Mesenchymal stem cell (in vitro differentiated cells and primary cell): ENCODE measurements around the gene MIEF2.

Experiments used
- DNase-seq: peaks from one replicate; pipeline ENCODE4 v3.0.0-alpha.2; 2013
- H2AFZ ChIP-seq: one replicate; pipeline ENCODE4 v1.6.1; 2013; ENCODE audit warnings: low read depth, mild to moderate bottlenecking, control low read depth, inconsistent platforms, low read length, moderate library complexity
- H2AK5ac ChIP-seq: 2 replicates; pipeline ENCODE4 v1.6.1; 2013; ENCODE audit warnings: low read length, moderate library complexity, mild to moderate bottlenecking, inconsistent platforms; ENCODE audit not compliant: severe bottlenecking
- H2BK120ac ChIP-seq: one replicate; pipeline ENCODE4 v1.6.1; 2013; ENCODE audit warnings: low read depth, mild to moderate bottlenecking, inconsistent platforms, low read length, moderate library complexity
- H2BK12ac ChIP-seq, 2 experiments: one replicate each; pipeline ENCODE4 v1.6.1; 2013; ENCODE audit warnings: inconsistent platforms in 2 of 2, low read length in 2 of 2, mild to moderate bottlenecking in 2 of 2, moderate library complexity in 2 of 2, control low read depth in 1 of 2
- H2BK15ac ChIP-seq: one replicate; pipeline ENCODE4 v1.6.1; 2013; ENCODE audit warnings: mild to moderate bottlenecking, low read depth, inconsistent platforms; ENCODE audit not compliant: poor library complexity, severe bottlenecking
- H2BK5ac ChIP-seq: 2 replicates; pipeline ENCODE4 v1.6.1; 2013; ENCODE audit warnings: low read depth, mild to moderate bottlenecking, low read length, control low read depth, inconsistent platforms; ENCODE audit not compliant: poor library complexity, severe bottlenecking
- H3K14ac ChIP-seq, 2 experiments: one replicate each; pipeline ENCODE4 v1.6.1; 2013; ENCODE audit warnings: inconsistent platforms in 2 of 2, low read length in 2 of 2, control low read depth in 1 of 2, mild to moderate bottlenecking in 1 of 2, moderate library complexity in 1 of 2
- H3K18ac ChIP-seq, 2 experiments: one replicate each; pipeline ENCODE4 v1.6.1; 2013; ENCODE audit warnings: inconsistent platforms in 2 of 2, low read length in 2 of 2, control low read depth in 1 of 2, low read depth in 1 of 2, mild to moderate bottlenecking in 1 of 2
- H3K23ac ChIP-seq, 2 experiments: one replicate each; pipeline ENCODE4 v1.6.1; 2013; ENCODE audit warnings: inconsistent platforms in 2 of 2, low read length in 2 of 2, mild to moderate bottlenecking in 2 of 2, moderate library complexity in 2 of 2, control low read depth in 1 of 2
- H3K27ac ChIP-seq: 2 replicates; pipeline ENCODE4 v1.5.1; 2013; ENCODE audit warnings: mild to moderate bottlenecking, moderate library complexity, low read length, control low read depth, inconsistent platforms; ENCODE audit not compliant: poor library complexity, severe bottlenecking
- H3K27me3 ChIP-seq, 2 experiments: 2 replicates each; pipeline versions ENCODE4 v1.6.1 to v1.7.0; 2013; ENCODE audit warnings: low read length in 2 of 2, mild to moderate bottlenecking in 2 of 2, moderate library complexity in 2 of 2, control low read depth in 1 of 2, inconsistent platforms in 1 of 2; ENCODE audit not compliant: control insufficient read depth in 1 of 2, insufficient read depth in 1 of 2
- H3K36me3 ChIP-seq, 2 experiments: 2 replicates each; pipeline versions ENCODE4 v1.6.1 to v1.7.0; 2013; ENCODE audit warnings: low read length in 2 of 2, control low read depth in 1 of 2, inconsistent platforms in 1 of 2, low read depth in 1 of 2, mild to moderate bottlenecking in 1 of 2; ENCODE audit not compliant: insufficient read depth in 2 of 2, control insufficient read depth in 1 of 2
- H3K4ac ChIP-seq, 2 experiments: one replicate each; pipeline ENCODE4 v1.6.1; 2013; ENCODE audit warnings: inconsistent platforms in 2 of 2, low read length in 2 of 2, mild to moderate bottlenecking in 2 of 2, moderate library complexity in 2 of 2, control low read depth in 1 of 2, low read depth in 1 of 2
- H3K4me1 ChIP-seq: 2 replicates; pipeline ENCODE4 v1.6.1; 2013; ENCODE audit warnings: low read depth, low read length, control low read depth; ENCODE audit not compliant: control insufficient read depth, insufficient read depth
- H3K4me2 ChIP-seq: 2 replicates; pipeline ENCODE4 v1.6.1; 2013; ENCODE audit warnings: low read length, mild to moderate bottlenecking, inconsistent platforms; ENCODE audit not compliant: poor library complexity, severe bottlenecking
- H3K4me3 ChIP-seq, 2 experiments: 2 replicates each; pipeline versions ENCODE4 v1.5.1 to v1.7.0; 2013; ENCODE audit warnings: low read length in 2 of 2, mild to moderate bottlenecking in 2 of 2, control low read depth in 1 of 2, low read depth in 1 of 2; ENCODE audit not compliant: insufficient read depth in 1 of 2
- H3K79me1 ChIP-seq: replicated peaks from 2 replicates; pipeline ENCODE4 v1.6.1; 2013; ENCODE audit warnings: mild to moderate bottlenecking, control low read depth, low read length, inconsistent platforms; ENCODE audit not compliant: poor library complexity, severe bottlenecking
- H3K9ac ChIP-seq: 2 replicates; pipeline ENCODE4 v1.7.0; 2013; ENCODE audit warnings: mild to moderate bottlenecking, low read length, moderate library complexity
- H3K9me3 ChIP-seq: 2 replicates; pipeline ENCODE4 v1.7.0; 2013; ENCODE audit warnings: mild to moderate bottlenecking, low read length; ENCODE audit not compliant: control insufficient read depth
- H4K8ac ChIP-seq: one replicate; pipeline ENCODE4 v1.6.1; 2013; ENCODE audit warnings: inconsistent platforms, mild to moderate bottlenecking, low read length, moderate library complexity
- H4K91ac ChIP-seq: one replicate; pipeline ENCODE4 v1.6.1; 2013; ENCODE audit warnings: mild to moderate bottlenecking, low read length, inconsistent platforms
- WGBS: methylation state at CpG from one replicate; pipeline ENCODE4 v1.1.7; 2013; ENCODE audit warnings: mixed read lengths; 5-methylcytosine and 5-hydroxymethylcytosine counted together

Gene MIEF2

DNA sequence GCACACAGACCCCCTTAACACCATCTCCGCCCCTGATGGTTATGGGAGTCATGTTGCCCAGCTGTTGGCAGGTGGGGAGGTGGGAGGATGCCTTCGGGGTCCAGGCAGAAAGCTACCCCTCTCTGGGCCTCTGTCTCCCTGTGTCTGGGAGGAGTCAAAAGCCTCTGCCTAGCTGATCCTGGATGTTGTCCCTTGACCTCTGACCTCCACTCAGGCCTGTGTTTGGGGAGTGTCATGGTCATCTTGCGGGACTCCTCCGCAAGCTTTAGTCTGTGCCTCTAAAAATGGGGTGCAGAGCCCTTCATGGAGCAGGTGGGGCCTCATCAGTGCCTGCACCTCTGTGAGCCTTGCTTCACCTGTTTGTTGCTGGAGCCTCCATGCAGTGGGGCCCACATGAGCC is 31.2 kb upstream of the MIEF2 start:
- no peak overlapping the region for H2AFZ ChIP-seq
- no peak overlapping the region for H3K27ac ChIP-seq
- H3K36me3 ChIP-seq, result peaks cover 21 to 36% of the 10 kb centered on the region in 2 experiments
- no peak overlapping the region for H2BK120ac ChIP-seq
- H3K4me2 ChIP-seq, result no peak overlapping the region
- no peak overlapping the region for H2BK15ac ChIP-seq
- no peak overlapping the region for H2BK12ac ChIP-seq
- no peak overlapping the region for H2BK5ac ChIP-seq
- H3K14ac ChIP-seq, result no peak overlapping the region
- H3K9me3 ChIP-seq, result no peaks in the 10 kb centered on the region
- no peak overlapping the region for H3K4ac ChIP-seq
- no peak overlapping the region for H3K9ac ChIP-seq
- WGBS, result 86% methylated on average over 4 of the region's 4 CpGs
- H3K23ac ChIP-seq, result no peak overlapping the region
- no peak overlapping the region for H4K8ac ChIP-seq
- H3K4me1 ChIP-seq, result peaks cover 30% of the 10 kb centered on the region
- H3K27me3 ChIP-seq, result no peaks in the 10 kb centered on the region
- DNase-seq, result no peak
- H3K18ac ChIP-seq, result no peak overlapping the region
- no peak overlapping the region for H2AK5ac ChIP-seq
- H3K79me1 ChIP-seq, result peaks cover 45% of the 10 kb centered on the region
- H4K91ac ChIP-seq, result no peak overlapping the region
- no peak overlapping the region for H3K4me3 ChIP-seq

DNA sequence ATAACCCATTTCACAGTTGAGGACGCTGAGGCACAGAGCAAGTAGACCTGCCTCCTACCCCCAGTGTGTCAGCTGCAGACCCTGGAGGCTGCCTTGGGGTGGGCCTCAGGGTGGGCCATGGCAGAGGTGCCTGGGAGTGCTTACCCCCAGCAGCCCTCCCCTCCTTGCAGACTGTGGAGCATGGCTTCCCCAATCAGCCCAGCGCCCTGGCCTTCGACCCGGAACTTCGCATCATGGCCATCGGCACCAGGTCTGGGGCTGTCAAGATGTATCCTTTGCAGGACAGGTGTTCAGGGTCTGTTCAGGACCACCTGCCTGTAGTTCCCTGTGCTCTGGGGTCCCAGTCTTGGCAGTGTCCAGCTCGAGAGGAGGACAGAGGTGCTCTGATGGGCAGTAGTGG is 30.7 kb upstream of the MIEF2 start:
- Histone ChIP-seq H3K27ac (no peak overlapping the region), H3K18ac (no peak overlapping the region)
- WGBS, result 96% methylated on average over 7 of the region's 7 CpGs

DNA sequence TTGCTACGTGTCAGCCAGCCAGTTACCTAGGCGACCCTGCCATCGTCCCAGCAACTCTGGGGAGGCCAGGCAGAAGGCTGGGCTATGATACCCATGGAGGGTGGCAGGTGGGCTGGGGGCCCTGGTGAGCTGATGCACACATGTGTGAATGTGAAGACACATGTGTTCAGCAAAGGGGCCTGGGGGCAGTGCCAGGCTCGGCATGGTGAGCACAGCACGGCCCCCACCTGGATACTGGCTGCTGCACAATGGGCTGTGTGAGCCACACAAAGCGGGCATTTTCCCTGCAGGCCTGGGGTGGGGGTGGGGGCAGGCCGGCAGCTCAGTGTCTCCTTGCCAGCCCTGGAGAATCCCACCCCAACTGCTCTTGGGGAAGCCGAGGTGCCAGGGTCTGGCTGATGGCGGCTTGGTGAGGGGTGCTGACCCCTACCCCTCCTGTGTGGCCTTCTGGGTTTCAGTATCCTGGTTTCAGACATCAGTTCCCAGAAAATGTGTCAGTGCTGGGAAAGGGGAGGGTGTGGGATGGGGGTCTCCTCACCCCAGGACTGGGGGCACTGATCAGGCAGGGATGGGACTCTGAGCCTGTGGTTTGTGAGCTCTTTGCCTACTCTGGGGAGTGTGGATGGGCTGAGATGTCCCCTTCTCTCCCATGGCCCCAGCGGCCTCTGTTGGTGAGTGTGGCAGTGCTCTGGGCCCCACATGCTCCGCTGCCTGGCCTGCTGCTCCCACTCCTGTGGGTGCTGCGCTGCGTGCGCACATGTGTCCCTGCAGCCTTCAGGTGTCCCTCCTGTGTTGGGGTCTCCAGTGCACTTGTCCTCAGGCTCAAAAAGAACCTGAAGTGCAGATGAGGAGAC is 29.9 kb upstream of the MIEF2 start:
- no peaks in the 10 kb centered on the region for H3K27me3 ChIP-seq
- H3K79me1 ChIP-seq, result peaks cover 47% of the 10 kb centered on the region
- H2BK15ac ChIP-seq, result no peak overlapping the region
- no peak overlapping the region for H2AFZ ChIP-seq
- H4K8ac ChIP-seq, result no peak overlapping the region
- no peak overlapping the region for H3K27ac ChIP-seq
- H3K4me3 ChIP-seq, result no peak overlapping the region
- 93% methylated on average over 14 of the region's 14 CpGs for WGBS
- H2BK120ac ChIP-seq, result no peak overlapping the region
- H2BK5ac ChIP-seq, result no peak overlapping the region
- no peak overlapping the region for H2AK5ac ChIP-seq
- no peak overlapping the region for H3K18ac ChIP-seq
- H4K91ac ChIP-seq, result no peak overlapping the region
- H3K4me2 ChIP-seq, result no peak overlapping the region
- H3K14ac ChIP-seq, result no peak overlapping the region
- no peak overlapping the region for H3K23ac ChIP-seq
- no peak for DNase-seq
- H3K4ac ChIP-seq, result no peak overlapping the region
- H2BK12ac ChIP-seq, result no peak overlapping the region
- no peaks in the 10 kb centered on the region for H3K9me3 ChIP-seq
- H3K4me1 ChIP-seq, result peaks cover 31% of the 10 kb centered on the region
- no peak overlapping the region for H3K9ac ChIP-seq
- peaks cover 33 to 49% of the 10 kb centered on the region in 2 experiments for H3K36me3 ChIP-seq

More for the DNA sequence above, 30.7 kb upstream of the MIEF2 start:
- peaks cover 27% of the 10 kb centered on the region for H3K4me1 ChIP-seq
- H3K23ac ChIP-seq, result no peak overlapping the region
- no peak overlapping the region for H2AFZ ChIP-seq
- no peak overlapping the region for H2AK5ac ChIP-seq
- H3K4ac ChIP-seq, result no peak overlapping the region
- no peak overlapping the region for H3K14ac ChIP-seq
- H3K36me3 ChIP-seq, result peaks cover 26 to 41% of the 10 kb centered on the region in 2 experiments
- H2BK120ac ChIP-seq, result no peak overlapping the region
- H3K79me1 ChIP-seq, result peaks cover 47% of the 10 kb centered on the region
- H2BK12ac ChIP-seq, result no peak overlapping the region
- no peaks in the 10 kb centered on the region for H3K9me3 ChIP-seq
- H3K9ac ChIP-seq, result no peak overlapping the region
- no peak overlapping the region for H3K4me2 ChIP-seq
- no peak overlapping the region for H4K91ac ChIP-seq
- no peak for DNase-seq
- H2BK5ac ChIP-seq, result no peak overlapping the region
- no peaks in the 10 kb centered on the region for H3K27me3 ChIP-seq
- H3K4me3 ChIP-seq, result no peak overlapping the region
- H4K8ac ChIP-seq, result no peak overlapping the region
- no peak overlapping the region for H2BK15ac ChIP-seq

DNA sequence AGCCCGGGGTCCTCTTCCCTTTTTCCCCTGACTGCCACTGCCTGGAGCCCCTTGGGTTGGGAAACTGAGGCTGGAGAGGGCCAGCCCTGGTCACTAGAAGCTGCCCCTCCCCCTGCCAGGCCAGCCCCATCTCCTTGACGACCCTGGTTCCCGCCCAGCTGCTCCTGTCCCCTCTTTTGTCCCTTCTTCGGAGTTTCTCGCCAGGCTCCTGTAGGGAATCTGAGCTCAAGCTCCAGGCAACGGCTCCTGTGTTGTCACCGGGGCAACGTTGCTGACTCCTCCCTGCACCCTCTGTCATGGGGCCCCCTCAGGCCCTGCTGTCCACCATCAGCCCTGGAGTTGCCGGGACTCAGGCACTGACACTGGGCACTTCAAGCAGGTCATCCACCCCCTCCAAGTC is 29.3 kb upstream of the MIEF2 start:
- DNase-seq, result no peak
- 69% methylated on average over 9 of the region's 9 CpGs for WGBS
- H3K14ac ChIP-seq, result peak overlapping the region in 1 of 2 experiments; percentile 71

More for the DNA sequence above, 29.3 kb upstream of the MIEF2 start:
- Histone ChIP-seq H4K8ac (no peak overlapping the region), H3K9ac (no peak overlapping the region), H2BK120ac (no peak overlapping the region), H2BK12ac (no peak overlapping the region), H2BK5ac (no peak overlapping the region), H3K23ac (no peak overlapping the region), H3K36me3 (peaks cover 40 to 51% of the 10 kb centered on the region in 2 experiments), H3K9me3 (no peaks in the 10 kb centered on the region), H3K27me3 (no peaks in the 10 kb centered on the region), H3K4me2 (no peak overlapping the region), H3K4ac (no peak overlapping the region), H3K4me1 (peaks cover 37% of the 10 kb centered on the region), H3K4me3 (no peak overlapping the region), H3K79me1 (peaks cover 45% of the 10 kb centered on the region), H4K91ac (no peak overlapping the region), H2AK5ac (no peak overlapping the region), H2AFZ (no peak overlapping the region), H3K27ac (no peak overlapping the region), H2BK15ac (no peak overlapping the region), H3K18ac (no peak overlapping the region)
